HCT116 (cell line): ENCODE data around the gene SPDYE4. TPM values are rescaled to one million over a fixed set of nuclear protein-coding genes. Genes with fewer than 3 reads are reported as not detected.

Experiments
- ATAC-seq: fragments of 200-7000 bp; cut with Tn5 transposase; 2 replicates; pipeline ENCODE4 v1.9.1; 2020; ENCODE audit warnings: mild to moderate bottlenecking, moderate library complexity
- BruUV-seq: library from RNA; stranded (reverse); fragments of 400-500 nt; replicated peaks from 2 replicates; lab custom pipeline; 2021; lab: Mats Ljungman, UMichigan
- CTCF ChIA-PET: fragments of 300-600 bp; sonication (Branson Sonifier 250); formaldehyde crosslinking; loops from one replicate; lab custom pipeline; 2021; ENCODE audit warnings: antibody characterized with exemption; lab: Charles Lee
- POLR2A ChIA-PET: fragments of 300-600, 350-600 bp; sonication (Branson Sonifier 250); formaldehyde crosslinking; loops from one replicate; lab custom pipeline; 2021; ENCODE audit warnings: antibody characterized with exemption; lab: Charles Lee
- RAD21 ChIA-PET, 2 experiments: fragments of 300-600 bp; sonication (Branson Sonifier 250); formaldehyde crosslinking; loops; one replicate each; lab custom pipeline; 2023; ENCODE audit warnings: low total read pairs in 2 of 2; ENCODE audit not compliant: uncharacterized antibody in 2 of 2, unreplicated experiment in 2 of 2, low non-redundant PET in 1 of 2; lab: Charles Lee
- DNase-seq: peaks from one replicate; pipeline ENCODE4 v3.0.0-alpha.2; 2010; ENCODE audit warnings: low read depth, low spot score
- H2AFZ ChIP-seq: fragments of 200-600 bp; shearing (Covaris generic), sonication (generic); 2 replicates; pipeline ENCODE4 v1.6.1; 2017; ENCODE audit warnings: low read depth, mixed run types, mixed read lengths, antibody characterized with exemption, low read length; ENCODE audit not compliant: poor library complexity, severe bottlenecking
- H3K27ac ChIP-seq: 2 replicates; pipeline ENCODE4 v1.5.1; 2012; ENCODE audit warnings: low read depth, low read length
- H3K27me3 ChIP-seq: fragments of 200-600 bp; sonication (generic); 2 replicates; pipeline ENCODE4 v1.6.1; 2016; ENCODE audit warnings: mixed run types, low read length, mixed read lengths; ENCODE audit not compliant: insufficient read depth
- H3K36me3 ChIP-seq, 2 experiments: fragments of 200-500 bp in 1 of 2; fragments of 200-600 bp in 1 of 2; sonication (Bioruptor generic) in 1 of 2; sonication (generic) in 1 of 2; 2 replicates each; pipeline versions ENCODE4 v1.5.1 to v1.6.1; 2014 to 2016; ENCODE audit warnings: low read length in 2 of 2, inconsistent platforms in 1 of 2, mixed read lengths in 1 of 2, mixed run types in 1 of 2; ENCODE audit not compliant: insufficient read depth in 2 of 2, control insufficient read depth in 1 of 2
- H3K4me1 ChIP-seq, 2 experiments: fragments of 200-600 bp in 1 of 2; sonication (generic) in 1 of 2; 2 replicates each; pipeline versions ENCODE4 v1.5.1 to v1.6.1; 2012 to 2017; ENCODE audit warnings: low read length in 2 of 2, inconsistent platforms in 1 of 2, mild to moderate bottlenecking in 1 of 2, mixed read lengths in 1 of 2, mixed run types in 1 of 2, moderate library complexity in 1 of 2; ENCODE audit not compliant: insufficient read depth in 2 of 2, control insufficient read depth in 1 of 2
- H3K4me2 ChIP-seq: fragments of 200-600 bp; sonication (generic); 2 replicates; pipeline ENCODE4 v1.6.1; 2017; ENCODE audit warnings: mixed run types, low read length, mixed read lengths
- H3K4me3 ChIP-seq, 2 experiments: fragments of 200-600 bp in 1 of 2; sonication (generic) in 1 of 2; replicated peaks in 1 of 2; 2 replicates each; pipeline ENCODE4 v1.5.1; 2011 to 2016; ENCODE audit warnings: low read length in 2 of 2, control low read depth in 1 of 2, low read depth in 1 of 2, mild to moderate bottlenecking in 1 of 2, mixed read lengths in 1 of 2, mixed run types in 1 of 2
- H3K79me2 ChIP-seq: fragments of 200-600 bp; sonication (generic); 2 replicates; pipeline ENCODE4 v1.6.1; 2017; ENCODE audit warnings: mild to moderate bottlenecking, mixed run types, low read length, moderate library complexity, mixed read lengths; ENCODE audit not compliant: insufficient read depth
- H3K9ac ChIP-seq: fragments of 200-600 bp; sonication (generic); 2 replicates; pipeline ENCODE4 v1.6.1; 2016; ENCODE audit warnings: low read length, mixed read lengths
- H3K9me2 ChIP-seq: fragments of 200-600 bp; sonication (generic), shearing (Covaris generic); 2 replicates; pipeline ENCODE4 v1.6.1; 2017; ENCODE audit warnings: mixed run types, mild to moderate bottlenecking, moderate library complexity; ENCODE audit not compliant: insufficient read depth
- H3K9me3 ChIP-seq, 2 experiments: fragments of 200-500 bp in 1 of 2; fragments of 200-600 bp in 1 of 2; sonication (Bioruptor generic) in 1 of 2; sonication (generic) in 1 of 2; 2 replicates each; pipeline ENCODE4 v1.6.1; 2014 to 2017; ENCODE audit warnings: low read length in 2 of 2, mixed read lengths in 2 of 2, inconsistent platforms in 1 of 2, low read depth in 1 of 2, mild to moderate bottlenecking in 1 of 2, mixed run types in 1 of 2, moderate library complexity in 1 of 2; ENCODE audit not compliant: control insufficient read depth in 1 of 2, insufficient read depth in 1 of 2
- H4K20me1 ChIP-seq: fragments of 200-600 bp; sonication (generic), shearing (Covaris generic); 2 replicates; pipeline ENCODE4 v1.6.1; 2017; ENCODE audit warnings: mixed run types, mild to moderate bottlenecking, moderate library complexity; ENCODE audit not compliant: insufficient read depth
- CBX3 ChIP-seq: IDR thresholded peaks from 2 replicates; pipeline ENCODE4 v1.6.1; 2012; ENCODE audit warnings: low read depth
- CTCF ChIP-seq, 3 experiments: fragments of 200-600 bp in 1 of 3; sonication (generic) in 1 of 3; IDR thresholded peaks in 2 of 3; conservative IDR thresholded peaks in 1 of 3; 2 replicates each; pipeline ENCODE4 v1.5.1; 2012 to 2017; ENCODE audit warnings: low read depth in 2 of 3, low read length in 2 of 3, antibody characterized with exemption in 1 of 3, borderline replicate concordance in 1 of 3, control low read depth in 1 of 3, mild to moderate bottlenecking in 1 of 3, mixed read lengths in 1 of 3, mixed run types in 1 of 3, moderate library complexity in 1 of 3; ENCODE audit not compliant: insufficient read depth in 1 of 3
- MAX ChIP-seq: IDR thresholded peaks from 2 replicates; pipeline ENCODE4 v1.6.1; 2012
- RAD21 ChIP-seq: IDR thresholded peaks from 2 replicates; pipeline ENCODE4 v1.6.1; 2012; ENCODE audit warnings: low read depth, mild to moderate bottlenecking
- intact Hi-C: fragments of 100-400 bp; cut with micrococcal nuclease; formaldehyde crosslinking; loops from 2 replicates; pipeline ENCODE4 v1.10.0; 2022
- total RNA-seq: library from RNA; stranded (reverse); gene quantifications from one replicate; pipeline ENCODE4 v1.2.1, GENCODE V29; 2021; ENCODE audit not compliant: unreplicated experiment

SPDYE4 gene
- total RNA-seq, 1 experiment from 2014 or later: not detected

GRCh38 chr17:8788998-8789397 is 30.7 kb upstream of the SPDYE4 start (continued):
- no peak for TF ChIP-seq MAX

GRCh38 chr17:8785547-8786413 is 27.4 kb upstream of the SPDYE4 start:
- H3K27me3 ChIP-seq: no peaks in the 10 kb centered on the region
- intact Hi-C loops: loop anchor here (1.0 to 5.0 kb wide), 2 partner anchors 402 to 723 kb away; partner anchors contain the start of gene RPL26
- no peak overlapping the region for H3K27ac ChIP-seq
- H3K79me2 ChIP-seq: no peaks in the 10 kb centered on the region
- peak overlapping the region; percentile 40 for H3K4me2 ChIP-seq
- peak; percentile 99 for ATAC-seq
- ChIA-PET CTCF (interaction anchor here (0.7 to 2.2 kb wide), 21 partner anchors 9 to 728 kb away, joined by 3 to 29 read pairs (median 4); partner anchors contain the start of genes KRABD2, NDEL1 and RPL26), POLR2A (interaction anchor here (1.3 to 1.5 kb wide), 2 partner anchors 350 to 402 kb away, joined by 3 to 8 read pairs; partner anchors contain the start of gene NDEL1), RAD21 (interaction anchor here (0.7 to 1.1 kb wide), 3 partner anchors 33 to 402 kb away, joined by 3 read pairs; no protein-coding TSS in a partner anchor)
- no peak for TF ChIP-seq CBX3
- peak; percentile 92 for TF ChIP-seq RAD21
- peak; percentile 79 to 93 (median 86) for TF ChIP-seq CTCF (IDR thresholded peaks at IDR 0.05 in 2 of 3, conservative IDR thresholded peaks at IDR 0.05 in 1 of 3; ENCODE audit: borderline replicate concordance in 1 of 3, insufficient read depth in 1 of 3, low read depth in 2 of 3, low read length in 2 of 3)
- no peaks in the 10 kb centered on the region for H3K9me3 ChIP-seq
- H3K4me1 ChIP-seq: peaks cover 0 to 3% of the 10 kb centered on the region in 2 experiments; a peak in 1 of 4 replicates
- H3K9ac ChIP-seq: no peak overlapping the region
- DNase-seq: peak; percentile 64
- no peaks in the 10 kb centered on the region for H3K9me2 ChIP-seq
- H3K36me3 ChIP-seq: no peaks in the 10 kb centered on the region
- BruUV-seq: no TSS peak
- H4K20me1 ChIP-seq: no peaks in the 10 kb centered on the region
- no peak overlapping the region for H2AFZ ChIP-seq
- H3K4me3 ChIP-seq: no peak overlapping the region
